BLaER1 treated with 17β-estradiol and CSF1 and Interleukin-3, amounts not matched to agents 10 nM and 100 nM (cell line): ENCODE measurements around the gene PCDHGB4.
"Not testable (repeated sequence)": the region's sequence is repeated elsewhere in the genome, so short reads cannot be mapped to it uniquely, and the experiment has no call there.

Source experiments
- H3K27ac ChIP-seq, 11 experiments: shearing (Covaris generic); formaldehyde crosslinking; 2 replicates each; pipeline ENCODE4 v1.8.1; 2022
- H3K27me3 ChIP-seq, 11 experiments: shearing (Covaris generic); formaldehyde crosslinking; 2 replicates each; pipeline ENCODE4 v1.8.1; 2022
- H3K36me3 ChIP-seq, 11 experiments: shearing (Covaris generic); formaldehyde crosslinking; 2 replicates each; pipeline ENCODE4 v1.8.1; 2022
- H3K4me1 ChIP-seq, 10 experiments: shearing (Covaris generic); formaldehyde crosslinking; 2 replicates each; pipeline ENCODE4 v1.8.1; 2022
- H3K4me2 ChIP-seq, 11 experiments: shearing (Covaris generic); formaldehyde crosslinking; 2 replicates each; pipeline ENCODE4 v1.8.1; 2022
- H3K4me3 ChIP-seq, 10 experiments: shearing (Covaris generic); formaldehyde crosslinking; 2 replicates each; pipeline ENCODE4 v1.8.1; 2022
- H3K9ac ChIP-seq, 11 experiments: shearing (Covaris generic); formaldehyde crosslinking; 2 replicates each; pipeline ENCODE4 v1.8.1; 2022
- H3K9me3 ChIP-seq, 11 experiments: shearing (Covaris generic); formaldehyde crosslinking; replicated peaks in 1 of 11; 2 replicates each; pipeline ENCODE4 v1.8.1; 2022
- H4K20me1 ChIP-seq, 11 experiments: shearing (Covaris generic); formaldehyde crosslinking; 2 replicates each; pipeline ENCODE4 v1.8.1; 2022
- Cebpa-rat ChIP-seq, 11 experiments: shearing (Covaris generic); IDR thresholded peaks; 2 replicates each; pipeline ENCODE4 v1.8.1; 2022

The PCDHGB4 gene

DNA sequence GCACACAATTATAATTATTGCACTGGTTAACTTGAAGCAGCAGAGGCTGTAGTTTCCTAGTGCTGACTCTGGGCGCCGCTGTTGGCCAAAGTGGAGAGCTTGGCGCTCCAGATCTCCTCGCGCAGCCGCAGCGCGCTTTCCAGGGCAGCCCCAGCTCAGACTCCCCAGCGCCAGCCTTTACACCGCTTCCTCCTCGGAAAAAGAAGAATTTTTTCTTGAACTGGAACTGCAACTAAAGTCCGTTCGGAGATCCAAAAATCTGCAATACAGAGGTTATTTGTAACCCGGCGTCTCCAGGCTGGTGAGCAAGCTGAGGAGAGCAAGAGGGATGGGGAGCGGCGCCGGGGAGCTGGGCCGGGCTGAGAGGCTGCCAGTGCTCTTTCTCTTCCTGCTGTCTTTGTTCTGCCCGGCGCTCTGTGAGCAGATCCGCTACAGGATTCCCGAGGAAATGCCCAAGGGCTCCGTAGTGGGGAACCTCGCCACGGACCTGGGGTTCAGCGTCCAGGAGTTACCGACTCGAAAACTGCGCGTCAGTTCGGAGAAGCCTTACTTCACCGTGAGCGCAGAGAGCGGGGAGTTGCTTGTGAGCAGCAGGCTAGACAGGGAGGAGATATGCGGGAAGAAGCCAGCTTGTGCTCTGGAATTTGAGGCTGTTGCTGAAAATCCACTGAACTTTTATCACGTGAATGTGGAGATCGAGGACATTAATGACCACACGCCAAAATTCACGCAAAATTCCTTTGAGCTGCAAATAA, at the start of gene PCDHGB4:
PCDHGB4 (plus strand) TSS at position 142 of the 755 bp plus-strand sequence; CDS start at position 329, 187 bp downstream.
- not testable (repeated sequence) for H3K4me3 ChIP-seq, H3K27me3 ChIP-seq, H3K36me3 ChIP-seq, H3K4me2 ChIP-seq, H3K9ac ChIP-seq, H4K20me1 ChIP-seq, H3K27ac ChIP-seq
- H3K9me3 ChIP-seq = peaks cover 58 to 73% (median 66%) of the 10 kb centered on the region in 11 experiments
- H3K4me1 ChIP-seq = peaks cover 0 to 14% (median 2%) of the 10 kb centered on the region in 10 experiments; a peak in 7 of 20 replicates

DNA sequence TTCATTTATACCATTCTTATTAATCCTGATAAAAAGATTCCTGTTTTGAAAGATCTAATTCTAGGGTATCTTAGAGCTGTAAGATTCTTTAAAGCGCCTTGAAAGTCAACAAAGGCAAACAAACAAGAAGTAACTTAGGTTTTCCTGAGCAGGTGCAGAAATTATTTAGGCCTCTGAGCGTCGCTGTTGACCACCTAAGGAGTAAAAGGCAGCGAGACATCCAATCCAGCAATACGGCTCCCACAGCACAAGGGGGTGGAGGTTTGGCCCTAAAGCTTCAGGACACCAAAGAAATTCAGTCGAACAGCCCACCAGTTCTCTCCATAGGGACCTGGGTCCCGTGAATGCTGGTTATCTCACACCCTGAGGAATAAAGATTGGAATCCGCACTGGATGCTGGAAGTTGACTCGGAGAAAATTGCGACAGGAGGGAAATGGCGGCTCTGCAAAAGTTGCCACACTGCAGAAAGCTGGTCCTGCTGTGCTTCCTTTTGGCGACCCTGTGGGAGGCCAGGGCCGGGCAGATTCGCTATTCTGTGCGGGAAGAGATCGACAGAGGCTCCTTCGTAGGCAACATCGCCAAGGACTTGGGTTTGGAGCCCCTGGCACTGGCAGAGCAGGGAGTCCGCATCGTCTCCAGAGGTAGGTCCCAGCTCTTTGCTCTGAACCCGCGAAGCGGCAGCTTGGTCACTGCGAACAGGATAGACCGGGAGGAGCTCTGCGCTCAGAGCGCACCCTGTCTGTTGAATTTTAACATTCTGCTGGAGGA, 48.8 kb upstream of the PCDHGB4 start, which contains the start of gene PCDHGA2:
PCDHGA2 (plus strand) TSS at position 223 of the 769 bp plus-strand sequence.
- Histone ChIP-seq H3K9me3 (peaks cover 81 to 100% (median 93%) of the 10 kb centered on the region in 11 experiments), H4K20me1 (no peaks in the 10 kb centered on the region), H3K36me3 (peaks cover 0 to 10% (median 0%) of the 10 kb centered on the region in 11 experiments; a peak in 4 of 22 replicates), H3K9ac (no peak within 1 kb of the TSS), H3K4me3 (peak within 1 kb of the TSS in 1 of 10 experiments; percentile 29; a peak in 5 of 20 replicates), H3K4me1 (no peaks in the 10 kb centered on the region), H3K27ac (no peak within 1 kb of the TSS), H3K27me3 (no peaks in the 10 kb centered on the region), H3K4me2 (no peak within 1 kb of the TSS)
- TF ChIP-seq Cebpa-rat (IDR thresholded peaks at IDR 0.05) = no peak

DNA sequence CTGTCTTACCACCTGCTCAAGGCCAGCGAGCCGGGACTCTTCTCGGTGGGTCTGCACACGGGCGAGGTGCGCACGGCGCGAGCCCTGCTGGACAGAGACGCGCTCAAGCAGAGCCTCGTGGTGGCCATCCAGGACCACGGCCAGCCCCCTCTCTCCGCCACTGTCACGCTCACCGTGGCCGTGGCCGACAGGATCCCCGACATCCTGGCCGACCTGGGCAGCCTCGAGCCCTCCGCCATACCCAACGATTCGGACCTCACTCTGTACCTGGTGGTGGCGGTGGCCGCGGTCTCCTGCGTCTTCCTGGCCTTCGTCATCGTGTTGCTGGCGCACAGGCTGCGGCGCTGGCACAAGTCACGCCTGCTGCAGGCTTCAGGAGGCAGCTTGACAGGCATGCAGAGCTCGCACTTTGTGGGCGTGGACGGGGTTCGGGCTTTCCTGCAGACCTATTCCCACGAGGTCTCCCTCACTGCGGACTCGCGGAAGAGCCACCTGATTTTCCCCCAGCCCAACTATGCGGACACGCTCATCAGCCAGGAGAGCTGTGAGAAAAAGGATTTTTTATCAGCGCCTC, 46.6 kb upstream of the PCDHGB4 start:
- H3K9me3 ChIP-seq = peaks cover 96 to 100% (median 99%) of the 10 kb centered on the region in 11 experiments

DNA sequence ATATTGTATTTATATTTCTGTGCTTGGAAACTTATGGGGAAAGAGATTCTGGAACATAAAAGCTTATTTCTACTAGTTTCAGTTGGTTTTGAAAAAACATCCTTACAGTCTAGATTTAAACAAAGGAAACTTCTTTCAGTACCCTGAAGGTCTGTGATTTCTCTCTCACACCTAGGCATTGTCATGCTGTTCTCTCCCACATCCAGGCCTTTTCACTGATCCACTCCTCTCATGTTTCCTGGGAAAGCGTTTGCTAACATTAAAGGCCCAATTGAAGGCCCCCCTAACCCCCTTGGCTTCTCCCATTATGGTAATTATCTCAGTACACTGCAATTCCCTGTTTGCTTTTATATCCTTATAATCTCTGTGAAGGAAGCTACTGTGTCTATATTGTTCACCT, 44.7 kb upstream of the PCDHGB4 start:
- no peaks in the 10 kb centered on the region for H3K4me1 ChIP-seq
- no peak overlapping the region for H3K27ac ChIP-seq
- peaks cover 94 to 100% (median 98%) of the 10 kb centered on the region in 11 experiments for H3K9me3 ChIP-seq
- TF ChIP-seq Cebpa-rat (IDR thresholded peaks at IDR 0.05) = no peak
- no peaks in the 10 kb centered on the region for H4K20me1 ChIP-seq
- H3K36me3 ChIP-seq = peaks cover 0 to 14% (median 0%) of the 10 kb centered on the region in 11 experiments; a peak in 5 of 22 replicates
- no peak overlapping the region for H3K9ac ChIP-seq
- H3K27me3 ChIP-seq = no peaks in the 10 kb centered on the region
- H3K4me2 ChIP-seq = no peak overlapping the region
- H3K4me3 ChIP-seq = no peak overlapping the region

More for the DNA sequence above, 46.6 kb upstream of the PCDHGB4 start:
- H3K4me1 ChIP-seq, H3K9ac ChIP-seq, H3K4me2 ChIP-seq, H4K20me1 ChIP-seq, H3K27ac ChIP-seq, H3K4me3 ChIP-seq, H3K27me3 ChIP-seq: not testable (repeated sequence)
- H3K36me3 ChIP-seq = peaks cover 0 to 14% (median 0%) of the 10 kb centered on the region in 11 experiments; a peak in 5 of 22 replicates

DNA sequence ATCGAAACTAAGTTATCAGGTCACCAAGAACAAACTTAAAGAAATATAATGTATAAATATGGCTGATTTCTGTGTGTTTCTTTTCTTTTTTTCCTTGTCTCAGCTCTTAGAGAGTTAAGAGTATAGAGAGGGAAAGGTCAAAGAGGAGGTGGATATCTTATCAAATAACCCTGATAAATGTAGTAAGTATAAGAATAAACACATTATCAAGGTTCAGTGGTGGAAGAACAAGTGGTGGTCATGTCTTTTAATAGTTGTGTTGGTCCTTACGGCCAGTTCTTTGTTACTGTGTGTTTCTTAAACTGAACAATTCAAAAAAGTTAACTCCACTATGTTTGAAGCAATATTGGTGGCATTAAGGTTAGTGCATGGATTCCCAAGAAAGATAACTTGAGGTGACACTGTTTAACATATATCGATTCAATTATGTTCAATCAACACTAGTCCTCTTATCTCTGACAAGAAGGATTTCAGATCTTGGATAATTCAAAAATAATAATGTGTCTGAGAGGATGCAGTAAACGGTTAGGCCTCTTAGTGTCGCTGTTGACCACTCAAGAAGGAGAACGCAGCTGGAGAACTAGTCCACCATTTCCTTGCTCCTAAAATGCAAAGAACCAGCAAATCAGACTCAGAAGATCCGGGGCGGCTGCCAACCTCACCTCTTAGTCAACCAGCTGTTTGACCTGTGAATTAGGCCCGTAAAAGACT, 44.1 kb upstream of the PCDHGB4 start, which contains the start of gene PCDHGA3:
PCDHGA3 (plus strand) TSS at position 588 of the 711 bp plus-strand sequence. CDS start 205 bp downstream, outside the sequence.
- no peak for TF ChIP-seq Cebpa-rat (IDR thresholded peaks at IDR 0.05)

DNA sequence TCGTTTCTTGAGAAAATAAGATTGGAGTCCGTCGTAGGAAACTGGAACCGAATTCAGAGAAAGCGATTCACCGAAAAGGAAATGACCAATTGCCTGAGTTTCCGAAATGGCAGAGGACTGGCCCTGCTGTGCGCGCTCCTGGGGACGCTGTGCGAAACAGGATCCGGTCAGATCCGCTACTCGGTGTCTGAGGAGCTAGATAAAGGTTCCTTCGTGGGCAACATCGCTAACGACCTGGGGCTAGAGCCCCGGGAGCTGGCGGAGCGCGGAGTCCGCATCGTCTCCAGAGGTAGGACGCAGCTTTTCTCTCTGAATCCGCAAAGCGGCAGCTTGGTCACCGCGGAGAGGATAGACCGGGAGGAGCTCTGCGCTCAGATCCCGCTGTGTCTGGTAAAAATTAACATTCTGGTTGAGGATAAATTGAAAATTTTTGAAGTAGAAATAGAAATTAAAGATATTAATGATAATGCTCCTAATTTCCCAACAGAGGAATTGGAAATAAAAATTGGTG, 43.5 kb upstream of the PCDHGB4 start:
- H3K36me3 ChIP-seq = peaks cover 0 to 11% (median 0%) of the 10 kb centered on the region in 11 experiments; a peak in 5 of 22 replicates
- peak overlapping the region in 1 of 10 experiments; percentile 9; a peak in 1 of 20 replicates for H3K4me3 ChIP-seq
- no peak overlapping the region for H3K9ac ChIP-seq
- no peak for TF ChIP-seq Cebpa-rat (IDR thresholded peaks at IDR 0.05)
- no peaks in the 10 kb centered on the region for H4K20me1 ChIP-seq
- no peaks in the 10 kb centered on the region for H3K27me3 ChIP-seq
- no peak overlapping the region for H3K27ac ChIP-seq
- H3K4me2 ChIP-seq = no peak overlapping the region
- peaks cover 87 to 100% (median 97%) of the 10 kb centered on the region in 11 experiments for H3K9me3 ChIP-seq
- H3K4me1 ChIP-seq = no peaks in the 10 kb centered on the region

More for the DNA sequence above, 44.1 kb upstream of the PCDHGB4 start, which contains the start of gene PCDHGA3:
- Histone ChIP-seq H3K9me3 (peaks cover 87 to 100% (median 97%) of the 10 kb centered on the region in 11 experiments), H3K9ac (no peak within 1 kb of the TSS), H3K4me2 (no peak within 1 kb of the TSS), H3K27me3 (no peaks in the 10 kb centered on the region), H4K20me1 (no peaks in the 10 kb centered on the region), H3K27ac (no peak within 1 kb of the TSS), H3K36me3 (peaks cover 0 to 14% (median 0%) of the 10 kb centered on the region in 11 experiments; a peak in 5 of 22 replicates), H3K4me1 (no peaks in the 10 kb centered on the region), H3K4me3 (peak within 1 kb of the TSS in 1 of 10 experiments; percentile 9; a peak in 2 of 20 replicates)

DNA sequence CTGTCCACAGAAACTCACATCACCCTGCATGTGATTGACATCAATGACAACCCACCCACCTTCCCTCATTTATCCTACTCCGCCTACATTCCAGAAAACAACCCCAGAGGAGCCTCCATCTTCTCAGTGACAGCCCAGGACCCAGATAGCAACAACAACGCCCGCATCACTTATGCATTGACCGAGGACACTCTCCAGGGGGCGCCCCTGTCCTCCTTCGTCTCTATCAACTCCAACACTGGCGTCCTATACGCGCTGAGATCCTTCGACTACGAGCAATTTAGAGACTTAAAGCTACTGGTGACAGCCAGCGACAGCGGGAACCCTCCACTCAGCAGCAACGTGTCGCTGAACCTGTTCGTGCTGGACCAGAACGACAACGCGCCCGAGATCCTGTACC, 42.2 kb upstream of the PCDHGB4 start:
- no peak overlapping the region; a peak in 1 of 20 replicates for H3K4me3 ChIP-seq
- H3K27ac ChIP-seq = no peak overlapping the region
- H3K4me2 ChIP-seq = no peak overlapping the region
- H3K9ac ChIP-seq = no peak overlapping the region
- H4K20me1 ChIP-seq = no peaks in the 10 kb centered on the region
- peaks cover 0 to 7% (median 0%) of the 10 kb centered on the region in 11 experiments; a peak in 4 of 22 replicates for H3K36me3 ChIP-seq
- peaks cover 84 to 100% (median 94%) of the 10 kb centered on the region in 11 experiments for H3K9me3 ChIP-seq
- H3K4me1 ChIP-seq = no peaks in the 10 kb centered on the region
- no peaks in the 10 kb centered on the region for H3K27me3 ChIP-seq
- TF ChIP-seq Cebpa-rat (IDR thresholded peaks at IDR 0.05) = no peak

DNA sequence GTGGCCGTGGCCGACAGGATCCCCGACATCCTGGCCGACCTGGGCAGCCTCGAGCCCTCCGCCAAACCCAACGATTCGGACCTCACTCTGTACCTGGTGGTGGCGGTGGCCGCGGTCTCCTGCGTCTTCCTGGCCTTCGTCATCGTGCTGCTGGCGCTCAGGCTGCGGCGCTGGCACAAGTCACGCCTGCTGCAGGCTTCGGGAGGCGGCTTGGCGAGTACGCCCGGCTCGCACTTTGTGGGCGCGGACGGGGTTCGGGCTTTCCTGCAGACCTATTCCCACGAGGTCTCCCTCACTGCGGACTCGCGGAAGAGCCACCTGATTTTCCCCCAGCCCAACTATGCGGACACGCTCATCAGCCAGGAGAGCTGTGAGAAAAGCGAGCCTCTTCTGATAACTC, 41.5 kb upstream of the PCDHGB4 start:
- not testable (repeated sequence) for H3K4me1 ChIP-seq, H3K9ac ChIP-seq, H3K36me3 ChIP-seq, H3K4me2 ChIP-seq, H3K27me3 ChIP-seq, H3K4me3 ChIP-seq, H3K27ac ChIP-seq, H4K20me1 ChIP-seq
- H3K9me3 ChIP-seq = peaks cover 84 to 100% (median 94%) of the 10 kb centered on the region in 11 experiments
